Psoas muscle (tissue), 8 donors: Measurements from ENCODE around the gene BTN1A1. TPM values are rescaled to one million over a fixed set of nuclear protein-coding genes. Genes with fewer than 3 reads are reported as not detected.
"Not testable (repeated sequence)": the region's sequence is repeated elsewhere in the genome, so short reads cannot be mapped to it uniquely, and the experiment has no call there.

Source experiments
- ATAC-seq, 4 donors: fragments of 200-7000 bp; cut with Tn5 transposase; one replicate each; pipeline ENCODE4 v1.9.1; 2020; ENCODE audit warnings: moderate library complexity in 3 of 4, mild to moderate bottlenecking in 2 of 4
- DNase-seq, 2 donors: peaks; one replicate each; pipeline ENCODE4 v3.0.0-alpha.2; 2020
- H3K27ac ChIP-seq: fragments of 200-600 bp; one replicate; pipeline ENCODE4 v1.8.0; 2022
- H3K27me3 ChIP-seq, 3 donors: fragments of 200-600 bp in 1 of 3; one replicate each; pipeline versions ENCODE4 v1.6.1 to v1.8.0; 2013 to 2022; ENCODE audit warnings: low read length in 2 of 3, mild to moderate bottlenecking in 2 of 3, moderate library complexity in 1 of 3; ENCODE audit not compliant: insufficient read depth in 3 of 3
- H3K36me3 ChIP-seq, 2 donors: fragments of 200-600 bp in 1 of 2; one replicate each; pipeline versions ENCODE4 v1.6.1 to v1.8.0; 2013 to 2022; ENCODE audit warnings: low read depth in 1 of 2, mild to moderate bottlenecking in 1 of 2, moderate library complexity in 1 of 2; ENCODE audit not compliant: insufficient read depth in 1 of 2
- H3K4me1 ChIP-seq: fragments of 200-600 bp; one replicate; pipeline ENCODE4 v1.8.0; 2022
- H3K4me3 ChIP-seq: fragments of 200-600 bp; one replicate; pipeline ENCODE4 v1.8.0; 2022; ENCODE audit warnings: mild to moderate bottlenecking
- H3K9me3 ChIP-seq: fragments of 200-600 bp; one replicate; pipeline ENCODE4 v1.8.0; 2022
- CTCF ChIP-seq: fragments of 200-600 bp; IDR thresholded peaks from one replicate; pipeline ENCODE4 v1.8.0; 2022; ENCODE audit warnings: antibody characterized with exemption
- WGBS, 3 donors: extraction: QIAGEN DNeasy Blood & Tissue Kit; methylation state at CpG; one replicate each; pipeline versions ENCODE4 v1.1.6 to v1.1.7; 2013; 5-methylcytosine and 5-hydroxymethylcytosine counted together
- intact Hi-C, 2 donors: fragments of 100-400 bp; cut with DNase I; formaldehyde crosslinking; loops; one replicate each; pipeline versions ENCODE4 v1.11.0 to v1.14.2; 2022
- polyA plus RNA-seq, 3 donors: library from polyadenylated mRNA; stranded (reverse); fragments of 200-250 nt; gene quantifications; one replicate each; pipeline ENCODE4 v1.2.3, GENCODE V29; 2013
- total RNA-seq, 4 donors: library from RNA; stranded (reverse); fragmentation: NEBNext Ultra II Directional in 2 of 4; extraction: Animal tissue kit (Norgen Biotek cat#: 25700) in 2 of 4; gene quantifications; one replicate each; pipeline versions ENCODE4 v1.2.1 to v1.2.4, GENCODE V29; 2021 to 2023
- donor health status: healthy with polysubstance abuse.
- donor health status: DM: no; HTN: no; CAD: no; lungs with moderate emphysema.
- donor health status: Bipolar disorder and iron deficiency.
- donor health status: healthy.
- donor health status: DM: yes; HTN: yes; CAD: no.
- donor health status: DM: no; HTN: no; CAD: no.
- donor health status: DM: no; HTN: no; CAD: no.
- donor health status: DM: yes; HTN: yes; CAD: no.

The BTN1A1 gene
- total and polyA plus RNA-seq, 7 donors: not detected

- WGBS, 3 donors: 0 to 1% (median 0%) methylated on average over 28 to 48 of the region's 49 CpGs
- no peaks in the 10 kb centered on the region for H3K27me3 ChIP-seq
- intact Hi-C loops: no loop called here
- TF ChIP-seq CTCF: no peak
- ATAC-seq (peak; percentile 82 to 88 (median 88)), DNase-seq (peak; percentile 90 to 95)
- H3K36me3 ChIP-seq: no peaks in the 10 kb centered on the region
- H3K9me3 ChIP-seq: no peaks in the 10 kb centered on the region
- H3K27ac ChIP-seq: peak overlapping the region; percentile 90
- peak overlapping the region; percentile 66 for H3K4me3 ChIP-seq
- peaks cover 26% of the 10 kb centered on the region for H3K4me1 ChIP-seq
Observed at GRCh38 chr6:26520850-26521599, 20.9 kb downstream of the BTN1A1 start.

GRCh38 chr6:26521600-26522391 lies 21.7 kb downstream of the BTN1A1 start:
- ATAC-seq: peak; percentile 92 to 94 (median 93)
- peak overlapping the region; percentile 90 for H3K27ac ChIP-seq
- H3K36me3 ChIP-seq: no peaks in the 10 kb centered on the region
- intact Hi-C loops: loop anchor here in 1 of 2 donors (1.0 kb wide), 1 partner anchor 30 kb away; no protein-coding TSS in a partner anchor
- peak; percentile 89 to 93 for DNase-seq
- peaks cover 26% of the 10 kb centered on the region for H3K4me1 ChIP-seq
- no peaks in the 10 kb centered on the region for H3K27me3 ChIP-seq
- 4 to 7% (median 7%) methylated on average over 71 to 74 of the region's 74 CpGs for WGBS, 3 donors
- H3K4me3 ChIP-seq: peak overlapping the region; percentile 66
- peak; percentile 39 for TF ChIP-seq CTCF
- H3K9me3 ChIP-seq: no peaks in the 10 kb centered on the region

GRCh38 chr6:26522486-26523228 lies 22.6 kb downstream of the BTN1A1 start:
- not testable (repeated sequence) for ATAC-seq, H3K27me3 ChIP-seq, DNase-seq, H3K9me3 ChIP-seq, H3K36me3 ChIP-seq
- Histone ChIP-seq H3K4me3 (peak overlapping the region; percentile 66), H3K4me1 (peaks cover 26% of the 10 kb centered on the region), H3K27ac (peak overlapping the region; percentile 90)
- intact Hi-C loops: loop anchor here in 1 of 2 donors (1.0 kb wide), 1 partner anchor 29 kb away; no protein-coding TSS in a partner anchor
- 68 to 72% (median 69%) methylated on average over 11 of the region's 11 CpGs for WGBS, 3 donors

- Histone ChIP-seq H3K4me1 (peaks cover 26% of the 10 kb centered on the region), H3K4me3 (peak overlapping the region; percentile 66)
- ATAC-seq, H3K27me3 ChIP-seq, DNase-seq, intact Hi-C loops, H3K27ac ChIP-seq, H3K9me3 ChIP-seq, H3K36me3 ChIP-seq: not testable (repeated sequence)
- 92 to 97% (median 92%) methylated on average over 2 of the region's 2 CpGs for WGBS, 3 donors
Observed at GRCh38 chr6:26524314-26524713, 24.2 kb downstream of the BTN1A1 start.

- no peaks in the 10 kb centered on the region for H3K27me3 ChIP-seq
- H3K27ac ChIP-seq: no peak overlapping the region
- ATAC-seq: no peak
- H3K4me3 ChIP-seq: no peak overlapping the region
- DNase-seq: no peak
- peaks cover 26% of the 10 kb centered on the region for H3K4me1 ChIP-seq
- no peaks in the 10 kb centered on the region for H3K36me3 ChIP-seq
- intact Hi-C loops: no loop called here
- WGBS, 3 donors: 90 to 94% (median 92%) methylated on average over 7 of the region's 7 CpGs
- H3K9me3 ChIP-seq: no peaks in the 10 kb centered on the region
- TF ChIP-seq CTCF: no peak
Observed at GRCh38 chr6:26524722-26525370, 24.7 kb downstream of the BTN1A1 start.
